Endothelial cell of umbilical vein (primary cell): Measurements from ENCODE around the gene TREML1. TPM values are rescaled to one million over a fixed set of nuclear protein-coding genes. Genes with fewer than 3 reads are reported as not detected.

Experiments
- BruUV-seq: library from RNA; stranded (reverse); fragments of 400-500 nt; replicated peaks from 2 replicates; lab custom pipeline; 2021; lab: Mats Ljungman, UMichigan
- CTCF ChIA-PET: fragments of 300-600, 350-600 bp; sonication (Branson Sonifier 250); formaldehyde crosslinking; loops from one replicate; lab custom pipeline; 2021; ENCODE audit warnings: antibody characterized with exemption, inconsistent platforms; lab: Charles Lee
- POLR2A ChIA-PET: fragments of 300-600, 350-600 bp; sonication (Branson Sonifier 250); formaldehyde crosslinking; loops from one replicate; lab custom pipeline; 2021; ENCODE audit warnings: antibody characterized with exemption, inconsistent platforms; lab: Charles Lee
- DNase-seq: peaks from one replicate; pipeline ENCODE4 v3.0.0-alpha.2; 2011; ENCODE audit warnings: low read depth, low spot score
- FAIRE-seq: peaks from 2 replicates; lab custom pipeline; 2011; peaks lifted over from hg19 to GRCh38; lab: Jason Lieb, UNC
- H2AFZ ChIP-seq: 2 replicates; pipeline ENCODE4 v1.6.0; 2012; ENCODE audit warnings: low read depth, low read length, control low read depth, inconsistent platforms
- H3K27ac ChIP-seq: 2 replicates; pipeline ENCODE4 v1.5.1; 2011; ENCODE audit warnings: low read depth, mild to moderate bottlenecking, control low read depth, low read length, moderate library complexity; ENCODE audit not compliant: insufficient read depth
- H3K27me3 ChIP-seq, 2 experiments: 2 replicates each; pipeline versions ENCODE4 v1.6.0 to v1.6.1; 2011; ENCODE audit warnings: low read length in 2 of 2, mixed read lengths in 1 of 2; ENCODE audit not compliant: control insufficient read depth in 2 of 2, insufficient read depth in 2 of 2
- H3K36me3 ChIP-seq, 2 experiments: 2 replicates in 1 of 2; 3 replicates in 1 of 2; pipeline ENCODE4 v1.5.1; 2011; ENCODE audit warnings: low read length in 2 of 2, mild to moderate bottlenecking in 1 of 2, moderate library complexity in 1 of 2; ENCODE audit not compliant: control insufficient read depth in 2 of 2, insufficient read depth in 2 of 2; ENCODE audit errors: extremely low read depth in 1 of 2
- H3K4me1 ChIP-seq: 3 replicates; pipeline ENCODE4 v1.5.1; 2011; ENCODE audit warnings: mild to moderate bottlenecking, low read length; ENCODE audit not compliant: control insufficient read depth, insufficient read depth; ENCODE audit errors: extremely low read depth
- H3K4me2 ChIP-seq: 2 replicates; pipeline ENCODE4 v1.6.1; 2011; ENCODE audit warnings: low read length, control low read depth, mixed read lengths; ENCODE audit not compliant: insufficient read depth
- H3K4me3 ChIP-seq, 3 experiments: fragments of 200-600 bp in 1 of 3; sonication (generic), shearing (Covaris generic) in 1 of 3; replicated peaks in 1 of 3; 2 replicates each; pipeline ENCODE4 v1.5.1; 2011 to 2016; ENCODE audit warnings: control low read depth in 3 of 3, low read length in 3 of 3, mild to moderate bottlenecking in 2 of 3, inconsistent platforms in 1 of 3, low read depth in 1 of 3, moderate library complexity in 1 of 3; ENCODE audit not compliant: insufficient read depth in 1 of 3
- H3K79me2 ChIP-seq: 2 replicates; pipeline ENCODE4 v1.6.0; 2012; ENCODE audit warnings: low read length, inconsistent platforms; ENCODE audit not compliant: control insufficient read depth, insufficient read depth
- H3K9ac ChIP-seq: replicated peaks from 2 replicates; pipeline ENCODE3; 2011; ENCODE audit warnings: low read length, control low read depth; ENCODE audit not compliant: insufficient read depth; ENCODE audit errors: extremely low read depth
- H3K9me1 ChIP-seq: replicated peaks from 3 replicates; pipeline ENCODE4 v1.6.0; 2011; ENCODE audit warnings: mild to moderate bottlenecking, low read length; ENCODE audit not compliant: control insufficient read depth, insufficient read depth; ENCODE audit errors: extremely low read depth
- H3K9me3 ChIP-seq: replicated peaks from 2 replicates; pipeline ENCODE4 v1.5.1; 2012; ENCODE audit warnings: low read length, inconsistent platforms; ENCODE audit not compliant: control insufficient read depth, insufficient read depth
- H4K20me1 ChIP-seq: replicated peaks from 2 replicates; pipeline ENCODE3; 2011; ENCODE audit warnings: mild to moderate bottlenecking, low read length; ENCODE audit not compliant: control insufficient read depth, insufficient read depth; ENCODE audit errors: extremely low read depth
- EZH2 ChIP-seq: IDR thresholded peaks from 2 replicates; pipeline ENCODE4 v1.6.1; 2012; ENCODE audit warnings: borderline replicate concordance, low read depth, mild to moderate bottlenecking, moderate library complexity, low read length, inconsistent platforms; ENCODE audit not compliant: severe bottlenecking
- FOS ChIP-seq: IDR thresholded peaks from 2 replicates; pipeline ENCODE4 v1.6.1; 2011; ENCODE audit warnings: mild to moderate bottlenecking, low read length, moderate library complexity, borderline replicate concordance; ENCODE audit not compliant: insufficient read depth
- GATA2 ChIP-seq: IDR thresholded peaks from 2 replicates; pipeline ENCODE4 v1.7.0; 2011; ENCODE audit warnings: low read depth, mild to moderate bottlenecking, moderate library complexity, mixed read lengths, low read length; ENCODE audit not compliant: insufficient read length, insufficient read depth
- JUN ChIP-seq: IDR thresholded peaks from 2 replicates; pipeline ENCODE4 v1.6.1; 2011; ENCODE audit warnings: borderline replicate concordance, low read depth; ENCODE audit not compliant: insufficient read length, insufficient read depth
- MYC ChIP-seq: IDR thresholded peaks from one replicate; pipeline ENCODE4 v1.6.1; 2011; ENCODE audit warnings: mild to moderate bottlenecking, low read depth, low read length
- POLR2A ChIP-seq: IDR thresholded peaks from 2 replicates; pipeline ENCODE4 v1.6.1; 2012; ENCODE audit warnings: low read depth, mild to moderate bottlenecking, control low read depth, low read length
- POLR2AphosphoS5 ChIP-seq: IDR thresholded peaks from 2 replicates; pipeline ENCODE4 v1.6.1; 2012; ENCODE audit warnings: low read depth, mild to moderate bottlenecking, control low read depth, low read length, moderate library complexity; ENCODE audit not compliant: insufficient read depth
- dilution Hi-C: fragments of 300-500 bp; cut with MboI; formaldehyde crosslinking; loops from one replicate; pipeline ENCODE4 v1.15.0; 2019; ENCODE audit warnings: low sequenced_read_pairs; ENCODE audit not compliant: extremely low pct_ligation_motif_present
- intact Hi-C: fragments of 100-400 bp; cut with micrococcal nuclease; formaldehyde crosslinking; loops from one replicate; pipeline ENCODE4 v1.10.0; 2022
- polyA plus RNA-seq, 4 experiments: library from polyadenylated mRNA; depleted of rRNA in 3 of 4; stranded (reverse) in 3 of 4; unstranded in 1 of 4; fragments of >200 nt; gene quantifications; 2 replicates each; pipeline versions ENCODE4 v1.2.1 to v1.2.3, GENCODE V29; 2011 to 2012; ENCODE audit warnings: missing spikeins in 1 of 4
- total RNA-seq: library from RNA; stranded (reverse); gene quantifications from 2 replicates; pipeline ENCODE4 v1.2.3, GENCODE V29; 2021
- TF ChIP-seq, protein P1 (sequence below), 2 donors: IDR thresholded peaks; 1 replicate in 1 of 2; 2 replicates in 1 of 2; pipeline ENCODE4 v1.5.1; 2011; ENCODE audit warnings: low read length in 2 of 2, mild to moderate bottlenecking in 2 of 2, moderate library complexity in 2 of 2, control low read depth in 1 of 2, inconsistent platforms in 1 of 2, low read depth in 1 of 2; ENCODE audit not compliant: insufficient read depth in 1 of 2; ENCODE audit errors: extremely low read depth in 1 of 2
- TF ChIP-seq, protein P2 (sequence below): IDR thresholded peaks from 2 replicates; pipeline ENCODE4 v1.6.1; 2011; ENCODE audit not compliant: insufficient read depth, insufficient read length

The TREML1 gene
- total and polyA plus RNA-seq, 2 donors (not counting 3 experiments of a cell fraction or from before 2014, with no cell fraction given), result not detected

DNA sequence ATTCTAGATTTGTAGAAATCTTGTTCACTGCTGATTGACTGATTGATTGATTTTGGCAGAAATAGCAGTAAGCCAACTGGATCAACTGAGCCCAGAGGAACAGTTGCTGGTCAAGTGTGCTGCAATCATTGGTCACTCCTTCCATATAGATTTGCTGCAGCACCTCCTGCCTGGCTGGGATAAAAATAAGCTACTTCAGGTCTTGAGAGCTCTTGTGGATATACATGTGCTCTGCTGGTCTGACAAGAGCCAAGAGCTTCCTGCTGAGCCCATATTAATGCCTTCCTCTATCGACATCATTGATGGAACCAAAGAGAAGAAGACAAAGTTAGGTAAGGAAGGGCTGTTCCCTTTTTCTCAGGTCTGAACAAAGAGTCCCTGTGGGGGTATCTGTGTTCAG is 31.2 kb downstream of the TREML1 start:
- Histone ChIP-seq H3K36me3 (no peaks in the 10 kb centered on the region), H3K9ac (no peak overlapping the region), H3K4me1 (no peaks in the 10 kb centered on the region), H3K27me3 (no peaks in the 10 kb centered on the region), H3K27ac (no peak overlapping the region), H3K4me3 (no peak overlapping the region), H3K9me1 (no peaks in the 10 kb centered on the region), H2AFZ (no peak overlapping the region), H3K9me3 (no peaks in the 10 kb centered on the region), H3K79me2 (no peaks in the 10 kb centered on the region), H3K4me2 (no peak overlapping the region), H4K20me1 (no peaks in the 10 kb centered on the region)
- dilution Hi-C loops, result no loop called here
- ChIA-PET POLR2A (no interaction called here), CTCF (no interaction called here)
- no peak for DNase-seq
- no TSS peak for BruUV-seq
- FAIRE-seq, result no peak
- no peak for TF ChIP-seq JUN
- TF ChIP-seq FOS, result no peak
- TF ChIP-seq, protein P1, sequence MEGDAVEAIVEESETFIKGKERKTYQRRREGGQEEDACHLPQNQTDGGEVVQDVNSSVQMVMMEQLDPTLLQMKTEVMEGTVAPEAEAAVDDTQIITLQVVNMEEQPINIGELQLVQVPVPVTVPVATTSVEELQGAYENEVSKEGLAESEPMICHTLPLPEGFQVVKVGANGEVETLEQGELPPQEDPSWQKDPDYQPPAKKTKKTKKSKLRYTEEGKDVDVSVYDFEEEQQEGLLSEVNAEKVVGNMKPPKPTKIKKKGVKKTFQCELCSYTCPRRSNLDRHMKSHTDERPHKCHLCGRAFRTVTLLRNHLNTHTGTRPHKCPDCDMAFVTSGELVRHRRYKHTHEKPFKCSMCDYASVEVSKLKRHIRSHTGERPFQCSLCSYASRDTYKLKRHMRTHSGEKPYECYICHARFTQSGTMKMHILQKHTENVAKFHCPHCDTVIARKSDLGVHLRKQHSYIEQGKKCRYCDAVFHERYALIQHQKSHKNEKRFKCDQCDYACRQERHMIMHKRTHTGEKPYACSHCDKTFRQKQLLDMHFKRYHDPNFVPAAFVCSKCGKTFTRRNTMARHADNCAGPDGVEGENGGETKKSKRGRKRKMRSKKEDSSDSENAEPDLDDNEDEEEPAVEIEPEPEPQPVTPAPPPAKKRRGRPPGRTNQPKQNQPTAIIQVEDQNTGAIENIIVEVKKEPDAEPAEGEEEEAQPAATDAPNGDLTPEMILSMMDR (IDR thresholded peaks at IDR 0.05; ENCODE audit: extremely low read depth in 1 of 2, insufficient read depth in 1 of 2, low read depth in 1 of 2, low read length in 2 of 2), result no peak
- TF ChIP-seq POLR2A, result no peak
- TF ChIP-seq MYC, result no peak
- no peak for TF ChIP-seq EZH2
- TF ChIP-seq, protein P2, sequence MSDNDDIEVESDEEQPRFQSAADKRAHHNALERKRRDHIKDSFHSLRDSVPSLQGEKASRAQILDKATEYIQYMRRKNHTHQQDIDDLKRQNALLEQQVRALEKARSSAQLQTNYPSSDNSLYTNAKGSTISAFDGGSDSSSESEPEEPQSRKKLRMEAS, result no peak
- no peak for TF ChIP-seq POLR2AphosphoS5
- no peak for TF ChIP-seq GATA2
- intact Hi-C loops, result no loop called here
